ENCODE results near the gene LAMB1.

- TF ChIP-seq EZH2 (IDR thresholded peaks at IDR 0.05), result no peak
- TF ChIP-seq POLR2AphosphoS5 (IDR thresholded peaks at IDR 0.05; ENCODE audit: borderline replicate concordance, low read depth, low read length), result no peak
- TF ChIP-seq FOXP2 (optimal IDR thresholded peaks at IDR 0.05; ENCODE audit: control extremely low read depth, extremely low read length, insufficient read depth), result no peak
Measured at GRCh38 chr7:108000875-108001763, 1.8 kb downstream of the LAMB1 start.

Data from SK-N-MC (cell line).